Measurements from ENCODE around the gene GAS7.

DNA sequence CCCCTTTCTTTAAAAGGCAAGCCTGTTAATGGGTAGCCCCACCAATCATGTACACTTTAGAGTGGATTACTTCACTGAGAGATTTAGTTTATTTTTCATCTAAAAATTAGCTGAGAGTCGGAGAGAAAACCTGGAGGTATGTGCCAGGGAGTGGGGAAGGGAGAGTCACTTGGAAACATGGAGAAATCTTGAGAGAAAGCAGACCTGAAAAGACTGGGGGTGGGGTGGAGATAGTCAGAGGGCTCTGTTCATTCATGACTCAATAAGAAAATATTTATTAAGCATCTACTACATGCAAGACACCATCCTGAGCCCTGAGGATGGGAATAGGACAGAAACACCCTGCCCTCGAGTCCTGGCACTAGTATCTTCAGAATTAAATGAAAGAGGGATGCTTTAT is 265.9 kb downstream of the GAS7 start:
- TF ChIP-seq, protein P1, sequence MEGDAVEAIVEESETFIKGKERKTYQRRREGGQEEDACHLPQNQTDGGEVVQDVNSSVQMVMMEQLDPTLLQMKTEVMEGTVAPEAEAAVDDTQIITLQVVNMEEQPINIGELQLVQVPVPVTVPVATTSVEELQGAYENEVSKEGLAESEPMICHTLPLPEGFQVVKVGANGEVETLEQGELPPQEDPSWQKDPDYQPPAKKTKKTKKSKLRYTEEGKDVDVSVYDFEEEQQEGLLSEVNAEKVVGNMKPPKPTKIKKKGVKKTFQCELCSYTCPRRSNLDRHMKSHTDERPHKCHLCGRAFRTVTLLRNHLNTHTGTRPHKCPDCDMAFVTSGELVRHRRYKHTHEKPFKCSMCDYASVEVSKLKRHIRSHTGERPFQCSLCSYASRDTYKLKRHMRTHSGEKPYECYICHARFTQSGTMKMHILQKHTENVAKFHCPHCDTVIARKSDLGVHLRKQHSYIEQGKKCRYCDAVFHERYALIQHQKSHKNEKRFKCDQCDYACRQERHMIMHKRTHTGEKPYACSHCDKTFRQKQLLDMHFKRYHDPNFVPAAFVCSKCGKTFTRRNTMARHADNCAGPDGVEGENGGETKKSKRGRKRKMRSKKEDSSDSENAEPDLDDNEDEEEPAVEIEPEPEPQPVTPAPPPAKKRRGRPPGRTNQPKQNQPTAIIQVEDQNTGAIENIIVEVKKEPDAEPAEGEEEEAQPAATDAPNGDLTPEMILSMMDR (IDR thresholded peaks at IDR 0.05) = no peak
- TF ChIP-seq POLR2A (IDR thresholded peaks at IDR 0.05) = no peak
